HepG2 (cell line): ENCODE results near the gene TRRAP. TPM values are rescaled to one million over a fixed set of nuclear protein-coding genes. Genes with fewer than 3 reads are reported as not detected.

Experiments
- ADNP ChIP-seq: sonication (generic); formaldehyde crosslinking; IDR thresholded peaks from 2 replicates; pipeline ENCODE4 v1.4.0; 2020; ENCODE audit warnings: missing genetic modification reagents
- ASH2L ChIP-seq: fragments of 300-600, 200-600 bp; sonication (generic); IDR thresholded peaks from 2 replicates; pipeline ENCODE4 v1.7.0; 2017; ENCODE audit warnings: low read depth, mild to moderate bottlenecking, moderate library complexity, mixed read lengths, low read length; ENCODE audit not compliant: insufficient read length
- GATAD2A ChIP-seq: IDR thresholded peaks from 2 replicates; pipeline ENCODE4 v1.6.1; 2016
- polyA plus RNA-seq, 8 experiments: library from polyadenylated mRNA; depleted of rRNA in 3 of 8; stranded (reverse) in 7 of 8; unstranded in 1 of 8; fragments of >200 nt; fragmentation: Illumina TruSeq in 4 of 8; extraction: Trizol in 4 of 8; gene quantifications; 2 replicates each; pipeline versions ENCODE4 v1.2.1 to v1.2.3, GENCODE V29; 2011 to 2016; ENCODE audit warnings: low read depth in 4 of 8, missing spikeins in 1 of 8, mixed read lengths in 1 of 8; ENCODE audit not compliant: insufficient read depth in 1 of 8
- total RNA-seq, 5 experiments: library from RNA; depleted of rRNA; stranded (reverse); fragments of >200 nt; fragmentation: Illumina TruSeq; extraction: Trizol; gene quantifications; 2 replicates each; pipeline ENCODE4 v1.2.3, GENCODE V29; 2016; ENCODE audit warnings: low read depth in 1 of 5
- TF ChIP-seq, protein P1 (sequence below): sonication (generic); formaldehyde crosslinking; IDR thresholded peaks from one replicate; pipeline ENCODE4 v1.5.1; 2020; ENCODE audit warnings: mild to moderate bottlenecking, missing genetic modification reagents; ENCODE audit errors: not compliant biosample characterization
- TF ChIP-seq, protein P2 (sequence below): sonication (generic); formaldehyde crosslinking; IDR thresholded peaks from 2 replicates; pipeline ENCODE4 v1.4.0; 2020; ENCODE audit warnings: missing genetic modification reagents

Gene TRRAP
- total and polyA plus RNA-seq, 2 of the 13 experiments (the other 11 are each of a cell fraction or from before 2014, with no cell fraction given), result 8.6 to 10.5 TPM

GRCh38 chr7:99011341-99011705 is 133.0 kb downstream of the TRRAP start (continued):
- TF ChIP-seq, protein P1, sequence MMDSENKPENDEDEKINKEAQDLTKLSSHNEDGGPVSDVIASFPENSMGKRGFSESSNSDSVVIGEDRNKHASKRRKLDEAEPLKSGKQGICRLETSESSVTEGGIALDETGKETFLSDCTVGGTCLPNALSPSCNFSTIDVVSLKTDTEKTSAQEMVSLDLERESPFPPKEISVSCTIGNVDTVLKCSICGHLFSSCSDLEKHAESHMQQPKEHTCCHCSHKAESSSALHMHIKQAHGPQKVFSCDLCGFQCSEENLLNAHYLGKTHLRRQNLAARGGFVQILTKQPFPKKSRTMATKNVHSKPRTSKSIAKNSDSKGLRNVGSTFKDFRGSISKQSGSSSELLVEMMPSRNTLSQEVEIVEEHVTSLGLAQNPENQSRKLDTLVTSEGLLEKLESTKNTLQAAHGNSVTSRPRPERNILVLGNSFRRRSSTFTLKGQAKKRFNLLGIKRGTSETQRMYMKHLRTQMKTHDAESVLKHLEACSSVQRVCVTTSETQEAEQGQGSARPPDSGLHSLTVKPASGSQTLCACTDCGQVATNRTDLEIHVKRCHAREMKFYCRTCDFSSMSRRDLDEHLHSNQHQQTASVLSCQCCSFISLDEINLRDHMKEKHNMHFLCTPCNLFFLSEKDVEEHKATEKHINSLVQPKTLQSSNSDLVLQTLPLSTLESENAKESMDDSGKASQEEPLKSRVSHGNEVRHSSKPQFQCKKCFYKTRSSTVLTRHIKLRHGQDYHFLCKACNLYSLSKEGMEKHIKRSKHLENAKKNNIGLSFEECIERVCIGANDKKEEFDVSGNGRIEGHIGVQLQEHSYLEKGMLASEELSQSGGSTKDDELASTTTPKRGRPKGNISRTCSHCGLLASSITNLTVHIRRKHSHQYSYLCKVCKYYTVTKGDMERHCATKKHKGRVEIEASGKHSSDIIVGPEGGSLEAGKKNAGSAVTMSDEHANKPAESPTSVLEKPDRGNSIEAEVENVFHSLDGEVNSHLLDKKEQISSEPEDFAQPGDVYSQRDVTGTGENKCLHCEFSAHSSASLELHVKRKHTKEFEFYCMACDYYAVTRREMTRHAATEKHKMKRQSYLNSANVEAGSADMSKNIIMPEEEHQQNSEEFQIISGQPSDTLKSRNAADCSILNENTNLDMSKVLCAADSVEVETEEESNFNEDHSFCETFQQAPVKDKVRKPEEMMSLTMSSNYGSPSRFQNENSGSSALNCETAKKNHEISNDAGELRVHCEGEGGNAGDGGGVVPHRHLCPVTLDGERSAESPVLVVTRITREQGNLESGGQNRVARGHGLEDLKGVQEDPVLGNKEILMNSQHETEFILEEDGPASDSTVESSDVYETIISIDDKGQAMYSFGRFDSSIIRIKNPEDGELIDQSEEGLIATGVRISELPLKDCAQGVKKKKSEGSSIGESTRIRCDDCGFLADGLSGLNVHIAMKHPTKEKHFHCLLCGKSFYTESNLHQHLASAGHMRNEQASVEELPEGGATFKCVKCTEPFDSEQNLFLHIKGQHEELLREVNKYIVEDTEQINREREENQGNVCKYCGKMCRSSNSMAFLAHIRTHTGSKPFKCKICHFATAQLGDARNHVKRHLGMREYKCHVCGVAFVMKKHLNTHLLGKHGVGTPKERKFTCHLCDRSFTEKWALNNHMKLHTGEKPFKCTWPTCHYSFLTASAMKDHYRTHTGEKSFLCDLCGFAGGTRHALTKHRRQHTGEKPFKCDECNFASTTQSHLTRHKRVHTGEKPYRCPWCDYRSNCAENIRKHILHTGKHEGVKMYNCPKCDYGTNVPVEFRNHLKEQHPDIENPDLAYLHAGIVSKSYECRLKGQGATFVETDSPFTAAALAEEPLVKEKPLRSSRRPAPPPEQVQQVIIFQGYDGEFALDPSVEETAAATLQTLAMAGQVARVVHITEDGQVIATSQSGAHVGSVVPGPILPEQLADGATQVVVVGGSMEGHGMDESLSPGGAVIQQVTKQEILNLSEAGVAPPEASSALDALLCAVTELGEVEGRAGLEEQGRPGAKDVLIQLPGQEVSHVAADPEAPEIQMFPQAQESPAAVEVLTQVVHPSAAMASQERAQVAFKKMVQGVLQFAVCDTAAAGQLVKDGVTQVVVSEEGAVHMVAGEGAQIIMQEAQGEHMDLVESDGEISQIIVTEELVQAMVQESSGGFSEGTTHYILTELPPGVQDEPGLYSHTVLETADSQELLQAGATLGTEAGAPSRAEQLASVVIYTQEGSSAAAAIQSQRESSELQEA (CRISPR knock-in tag), result no peak
- TF ChIP-seq, protein P2, sequence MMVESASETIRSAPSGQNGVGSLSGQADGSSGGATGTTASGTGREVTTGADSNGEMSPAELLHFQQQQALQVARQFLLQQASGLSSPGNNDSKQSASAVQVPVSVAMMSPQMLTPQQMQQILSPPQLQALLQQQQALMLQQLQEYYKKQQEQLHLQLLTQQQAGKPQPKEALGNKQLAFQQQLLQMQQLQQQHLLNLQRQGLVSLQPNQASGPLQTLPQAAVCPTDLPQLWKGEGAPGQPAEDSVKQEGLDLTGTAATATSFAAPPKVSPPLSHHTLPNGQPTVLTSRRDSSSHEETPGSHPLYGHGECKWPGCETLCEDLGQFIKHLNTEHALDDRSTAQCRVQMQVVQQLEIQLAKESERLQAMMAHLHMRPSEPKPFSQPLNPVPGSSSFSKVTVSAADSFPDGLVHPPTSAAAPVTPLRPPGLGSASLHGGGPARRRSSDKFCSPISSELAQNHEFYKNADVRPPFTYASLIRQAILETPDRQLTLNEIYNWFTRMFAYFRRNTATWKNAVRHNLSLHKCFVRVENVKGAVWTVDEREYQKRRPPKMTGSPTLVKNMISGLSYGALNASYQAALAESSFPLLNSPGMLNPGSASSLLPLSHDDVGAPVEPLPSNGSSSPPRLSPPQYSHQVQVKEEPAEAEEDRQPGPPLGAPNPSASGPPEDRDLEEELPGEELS, result no peak
- TF ChIP-seq ASH2L (no peak), ADNP (no peak), GATAD2A (CRISPR knock-in tag) (no peak)
